Endodermal cell (in vitro differentiated cells): ENCODE data around the gene SPARC. TPM values are rescaled to one million over a fixed set of nuclear protein-coding genes. Genes with fewer than 3 reads are reported as not detected.

Experiments used
- DNase-seq: peaks from one replicate; pipeline ENCODE4 v3.0.0-alpha.2; 2017
- H3K27ac ChIP-seq: 2 replicates; pipeline ENCODE4 v1.5.1; 2013; ENCODE audit warnings: mild to moderate bottlenecking, low read depth, low read length, moderate library complexity
- H3K27me3 ChIP-seq: 2 replicates; pipeline ENCODE4 v1.6.1; 2013; ENCODE audit warnings: mild to moderate bottlenecking, low read length, moderate library complexity; ENCODE audit not compliant: insufficient read depth, control insufficient read depth, poor library complexity, severe bottlenecking
- H3K36me3 ChIP-seq: 2 replicates; pipeline ENCODE4 v1.7.0; 2013; ENCODE audit warnings: mild to moderate bottlenecking, low read length, moderate library complexity; ENCODE audit not compliant: control insufficient read depth, insufficient read depth
- H3K4me1 ChIP-seq: one replicate; pipeline ENCODE4 v1.7.0; 2013; ENCODE audit warnings: low read length; ENCODE audit not compliant: control insufficient read depth, insufficient read depth
- H3K4me3 ChIP-seq: 2 replicates; pipeline ENCODE4 v1.5.1; 2013; ENCODE audit warnings: mild to moderate bottlenecking, low read length, moderate library complexity
- H3K9ac ChIP-seq: 2 replicates; pipeline ENCODE4 v1.6.1; 2013; ENCODE audit warnings: mild to moderate bottlenecking, low read length, moderate library complexity; ENCODE audit not compliant: poor library complexity, severe bottlenecking; ENCODE audit errors: extremely low read depth
- H3K9me3 ChIP-seq: 2 replicates; pipeline ENCODE4 v1.6.1; 2013; ENCODE audit warnings: mild to moderate bottlenecking, low read length, moderate library complexity; ENCODE audit not compliant: control insufficient read depth
- H3K27ac Mint-ChIP-seq: 2 replicates; pipeline ENCODE4 v1.8.0; 2020; ENCODE audit warnings: mixed read lengths
- H3K27me3 Mint-ChIP-seq: 2 replicates; pipeline ENCODE4 v1.8.0; 2021; ENCODE audit warnings: mild to moderate bottlenecking, mixed read lengths; ENCODE audit not compliant: insufficient read depth
- H3K36me3 Mint-ChIP-seq: 2 replicates; pipeline ENCODE4 v1.8.0; 2020; ENCODE audit warnings: low read depth, mixed read lengths
- H3K4me1 Mint-ChIP-seq: 2 replicates; pipeline ENCODE4 v1.8.0; 2020; ENCODE audit warnings: mixed read lengths
- H3K4me3 Mint-ChIP-seq: 2 replicates; pipeline ENCODE4 v1.8.0; 2020; ENCODE audit warnings: mild to moderate bottlenecking, moderate library complexity, mixed read lengths
- H3K9me3 Mint-ChIP-seq: 2 replicates; pipeline ENCODE4 v1.8.0; 2020; ENCODE audit warnings: mild to moderate bottlenecking, mixed read lengths
- WGBS, 2 experiments: methylation state at CpG; one replicate each; pipeline versions ENCODE4 v1.1.5 to v1.1.7; 2013; ENCODE audit warnings: missing lambda C conversion rate in 2 of 2, mixed read lengths in 1 of 2; ENCODE audit not compliant: insufficient coverage in 1 of 2, insufficient read length in 1 of 2; 5-methylcytosine and 5-hydroxymethylcytosine counted together
- total RNA-seq, 2 donors: library from RNA; stranded (reverse); fragmentation: NEBNext Ultra II Directional in 1 of 2; extraction: Animal tissue kit (Norgen Biotek cat#: 25700) in 1 of 2; gene quantifications; 2 replicates in 1 of 2; 3 replicates in 1 of 2; pipeline ENCODE4 v1.2.1, GENCODE V29; 2021
- TF ChIP-seq, protein P1 (sequence below): fragments of 200-600 bp; sonication (generic); conservative IDR thresholded peaks from 2 replicates; pipeline ENCODE4 v1.5.0; 2021; ENCODE audit warnings: antibody characterized with exemption, mild to moderate bottlenecking

SPARC gene
- total RNA-seq, 2 donors from 2014 or later: 523 to 643 TPM

DNA sequence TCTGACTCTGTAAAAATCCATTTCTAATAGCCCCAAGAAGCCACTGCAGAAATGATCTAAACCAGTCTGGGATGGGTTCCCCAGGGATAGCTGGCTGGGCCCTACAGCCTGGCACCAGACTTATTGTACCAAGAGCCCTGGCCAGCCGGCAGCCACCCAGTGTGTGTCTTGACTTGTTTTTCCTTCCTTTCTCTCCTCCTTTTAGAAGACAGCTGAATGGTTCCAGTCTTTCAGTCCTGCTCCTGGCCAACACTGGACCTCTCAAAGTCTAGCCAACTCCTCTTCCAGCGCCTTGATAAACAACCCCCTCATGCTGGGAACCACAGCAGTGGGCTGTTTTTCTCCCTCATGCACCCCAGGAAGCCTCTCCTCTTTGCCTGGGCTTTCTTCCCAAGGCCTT is 37.6 kb upstream of the SPARC start:
- Mint-ChIP-seq H3K9me3 (peaks cover 14% of the 10 kb centered on the region), H3K4me3 (no peak overlapping the region)

DNA sequence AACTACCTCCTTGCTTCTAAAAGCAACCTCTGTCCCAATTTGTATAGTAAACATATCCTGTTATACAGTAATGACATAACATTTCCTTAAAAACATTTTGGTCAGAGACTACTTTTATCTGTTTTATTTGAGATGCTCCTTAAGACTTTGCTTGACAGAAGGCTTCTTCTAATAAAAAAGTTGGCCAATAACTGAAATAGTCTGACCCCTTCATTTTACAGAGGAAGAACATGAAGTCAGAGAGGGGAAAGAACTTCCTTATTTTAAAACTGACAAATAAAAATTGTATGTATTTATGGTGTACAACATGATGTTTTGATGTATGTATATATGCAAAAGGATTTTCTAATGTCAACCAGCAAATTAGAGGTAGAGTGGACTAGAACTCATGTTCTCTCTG is 35.8 kb upstream of the SPARC start:
- TF ChIP-seq, protein P1, sequence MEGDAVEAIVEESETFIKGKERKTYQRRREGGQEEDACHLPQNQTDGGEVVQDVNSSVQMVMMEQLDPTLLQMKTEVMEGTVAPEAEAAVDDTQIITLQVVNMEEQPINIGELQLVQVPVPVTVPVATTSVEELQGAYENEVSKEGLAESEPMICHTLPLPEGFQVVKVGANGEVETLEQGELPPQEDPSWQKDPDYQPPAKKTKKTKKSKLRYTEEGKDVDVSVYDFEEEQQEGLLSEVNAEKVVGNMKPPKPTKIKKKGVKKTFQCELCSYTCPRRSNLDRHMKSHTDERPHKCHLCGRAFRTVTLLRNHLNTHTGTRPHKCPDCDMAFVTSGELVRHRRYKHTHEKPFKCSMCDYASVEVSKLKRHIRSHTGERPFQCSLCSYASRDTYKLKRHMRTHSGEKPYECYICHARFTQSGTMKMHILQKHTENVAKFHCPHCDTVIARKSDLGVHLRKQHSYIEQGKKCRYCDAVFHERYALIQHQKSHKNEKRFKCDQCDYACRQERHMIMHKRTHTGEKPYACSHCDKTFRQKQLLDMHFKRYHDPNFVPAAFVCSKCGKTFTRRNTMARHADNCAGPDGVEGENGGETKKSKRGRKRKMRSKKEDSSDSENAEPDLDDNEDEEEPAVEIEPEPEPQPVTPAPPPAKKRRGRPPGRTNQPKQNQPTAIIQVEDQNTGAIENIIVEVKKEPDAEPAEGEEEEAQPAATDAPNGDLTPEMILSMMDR: no peak
- Mint-ChIP-seq H3K27me3 (no peaks in the 10 kb centered on the region), H3K27ac (no peak overlapping the region), H3K36me3 (no peaks in the 10 kb centered on the region), H3K4me1 (peaks cover 9% of the 10 kb centered on the region), H3K4me3 (no peak overlapping the region), H3K9me3 (no peaks in the 10 kb centered on the region)
- no peaks in the 10 kb centered on the region for H3K9me3 ChIP-seq
- H3K4me1 ChIP-seq: no peaks in the 10 kb centered on the region
- no peak overlapping the region for H3K27ac ChIP-seq
- no peak overlapping the region for H3K4me3 ChIP-seq
- no peaks in the 10 kb centered on the region for H3K27me3 ChIP-seq
- no peak for DNase-seq
- H3K9ac ChIP-seq: no peak overlapping the region
- no peaks in the 10 kb centered on the region for H3K36me3 ChIP-seq

More for the DNA sequence above, 37.6 kb upstream of the SPARC start:
- WGBS, 2 experiments: 60 to 91% methylated on average over 1 to 2 of the region's 2 CpGs
- TF ChIP-seq, protein P1: no peak
- no peak overlapping the region for H3K4me3 ChIP-seq
- Mint-ChIP-seq H3K27ac (no peak overlapping the region), H3K27me3 (no peaks in the 10 kb centered on the region), H3K4me1 (peaks cover 9% of the 10 kb centered on the region), H3K36me3 (peaks cover 3% of the 10 kb centered on the region)
- H3K9ac ChIP-seq: no peak overlapping the region
- no peak for DNase-seq
- H3K36me3 ChIP-seq: no peaks in the 10 kb centered on the region
- H3K4me1 ChIP-seq: no peaks in the 10 kb centered on the region
- no peaks in the 10 kb centered on the region for H3K27me3 ChIP-seq
- H3K9me3 ChIP-seq: peaks cover 4% of the 10 kb centered on the region
- H3K27ac ChIP-seq: no peak overlapping the region

DNA sequence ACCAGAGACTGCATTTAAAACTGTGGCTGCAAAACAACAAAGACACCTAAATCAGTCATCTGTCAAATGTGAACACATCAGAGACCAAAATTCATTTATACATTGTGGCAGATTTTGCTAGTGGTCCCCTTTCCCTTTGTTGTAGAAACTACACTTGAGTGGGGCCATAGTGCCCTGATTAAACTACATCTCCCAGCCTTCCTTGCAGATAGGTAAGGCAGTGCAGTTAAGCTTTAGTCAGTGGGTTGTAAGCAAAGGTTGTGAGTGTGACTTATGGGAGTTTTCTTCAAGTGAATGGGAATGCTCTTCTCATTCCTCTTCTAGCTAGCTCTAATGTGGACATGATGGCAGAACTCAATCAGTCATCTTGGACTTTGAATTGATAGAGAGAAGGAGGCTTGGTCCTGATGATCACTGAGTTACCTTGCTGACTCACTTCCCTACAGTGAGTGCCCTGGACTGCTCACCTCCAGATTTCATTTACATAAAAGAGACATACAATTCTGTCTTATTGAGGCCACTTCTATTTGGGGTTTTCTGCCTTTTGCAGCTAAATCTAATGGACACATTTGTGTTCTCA is 35.2 kb upstream of the SPARC start:
- H3K27me3 Mint-ChIP-seq: no peaks in the 10 kb centered on the region
- H3K27ac Mint-ChIP-seq: no peak overlapping the region
- no peaks in the 10 kb centered on the region for H3K9me3 ChIP-seq
- DNase-seq: no peak
- no peaks in the 10 kb centered on the region for H3K36me3 ChIP-seq
- H3K27me3 ChIP-seq: no peaks in the 10 kb centered on the region
- no peak overlapping the region for H3K27ac ChIP-seq
- no peak overlapping the region for H3K4me3 Mint-ChIP-seq
- no peak overlapping the region for H3K4me3 ChIP-seq
- TF ChIP-seq, protein P1: no peak
- no peaks in the 10 kb centered on the region for H3K9me3 Mint-ChIP-seq
- no peak overlapping the region for H3K9ac ChIP-seq
- H3K36me3 Mint-ChIP-seq: no peaks in the 10 kb centered on the region
- H3K4me1 Mint-ChIP-seq: peaks cover 9% of the 10 kb centered on the region
- H3K4me1 ChIP-seq: no peaks in the 10 kb centered on the region
